ENCODE results near the gene YJEFN3. TPM values are rescaled to one million over a fixed set of nuclear protein-coding genes. Genes with fewer than 3 reads are reported as not detected.
A peak's percentile ranks its signal among the peaks of the same experiment; 100 is the strongest.

Gene YJEFN3
- total and polyA plus RNA-seq, 4 donors: 0.19 to 0.88 (median 0.63) TPM

DNA sequence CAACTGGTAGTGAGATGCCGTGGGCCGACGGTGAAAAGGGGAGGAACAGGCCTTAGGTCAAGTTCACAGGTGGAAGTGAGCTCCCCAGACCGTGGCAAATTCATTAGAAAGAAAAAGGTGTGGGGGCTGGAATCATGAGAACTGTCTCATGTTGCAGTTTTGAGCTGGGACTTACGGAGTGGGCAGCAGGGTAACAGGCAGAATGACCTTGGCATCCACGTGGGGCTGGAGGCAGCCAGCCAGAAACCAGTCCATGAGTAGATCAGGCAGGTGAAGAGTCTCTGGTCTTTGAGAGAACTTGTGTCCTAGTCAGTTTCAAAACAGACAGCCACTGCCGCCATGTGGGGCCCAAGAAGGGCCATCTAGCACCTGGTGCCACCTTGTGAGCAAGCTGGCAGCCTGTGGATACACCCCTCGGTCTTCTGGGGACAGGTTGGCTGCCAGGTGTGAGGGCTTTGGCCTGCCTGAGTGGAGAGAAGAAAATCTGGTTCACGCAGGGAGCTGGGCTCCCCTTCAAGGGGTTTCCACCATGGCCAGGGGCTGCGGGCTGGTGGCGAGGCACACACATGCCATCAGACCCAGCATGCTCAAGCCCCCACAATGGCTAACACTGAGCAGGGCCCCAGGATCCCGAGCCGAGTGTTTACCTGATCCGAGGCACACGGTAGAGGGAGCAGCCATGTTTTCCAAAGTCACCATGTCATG is 37.2 kb upstream of the YJEFN3 start:
- no peak overlapping the region for H3K9ac ChIP-seq (ENCODE audit: low read depth in 1 of 2, low read length in 2 of 2)

DNA sequence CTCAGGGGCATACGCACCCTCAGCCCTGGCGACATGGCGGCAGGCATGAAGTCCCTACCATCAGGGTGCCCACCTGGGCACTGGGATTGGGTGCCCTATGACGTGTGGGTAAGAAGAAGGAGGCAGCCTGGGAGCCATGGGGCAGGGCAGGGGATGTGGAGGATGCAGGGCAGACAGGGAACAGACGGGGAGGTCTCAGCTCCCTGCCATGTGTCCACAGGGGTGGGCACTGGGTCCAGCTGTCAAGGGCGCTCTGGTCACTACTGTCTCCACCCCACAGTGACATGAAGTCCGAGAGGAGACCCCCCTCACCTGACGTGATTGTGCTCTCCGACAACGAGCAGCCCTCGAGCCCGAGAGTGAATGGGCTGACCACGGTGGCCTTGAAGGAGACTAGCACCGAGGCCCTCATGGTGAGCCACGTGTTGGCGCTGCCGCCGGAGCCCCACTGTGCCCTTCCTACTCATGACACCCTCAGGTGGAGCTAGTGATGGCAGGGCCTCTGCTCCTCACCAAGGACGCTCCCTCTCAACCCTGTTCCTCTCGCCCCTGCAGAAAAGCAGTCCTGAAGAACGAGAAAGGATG is 36.6 kb upstream of the YJEFN3 start:
- Histone ChIP-seq H3K27me3 (ENCODE audit: control insufficient read depth in 4 of 4, insufficient read depth in 4 of 4, low read length in 3 of 4) (no peaks in the 10 kb centered on the region), H3K9me3 (ENCODE audit: control insufficient read depth in 4 of 4, low read length in 3 of 4) (no peaks in the 10 kb centered on the region), H3K36me3 (ENCODE audit: control insufficient read depth in 4 of 4, insufficient read depth in 3 of 4, low read depth in 1 of 4, low read length in 3 of 4) (peaks cover 2 to 31% (median 18%) of the 10 kb centered on the region in 4 donors), H3K27ac (ENCODE audit: low read depth in 1 of 2, low read length in 2 of 2) (no peak overlapping the region), H3K4me1 (ENCODE audit: control insufficient read depth in 4 of 4, insufficient read depth in 4 of 4, low read length in 3 of 4) (peaks cover 12 to 48% (median 40%) of the 10 kb centered on the region in 4 donors), H3K4me3 (ENCODE audit: low read depth in 1 of 3, low read length in 3 of 3) (no peak overlapping the region), H3K9ac (ENCODE audit: low read depth in 1 of 2, low read length in 2 of 2) (no peak overlapping the region)
- TF ChIP-seq EGR1 (IDR thresholded peaks at IDR 0.05; ENCODE audit: low read depth in 2 of 2): no peak
- TF ChIP-seq RAD21 (IDR thresholded peaks at IDR 0.05): no peak
- TF ChIP-seq RXRA (IDR thresholded peaks at IDR 0.05): no peak
- no peak for DNase-seq (ENCODE audit: low spot score)
- 94% methylated on average over 21 of the region's 21 CpGs for WGBS

More for the DNA sequence above, 37.2 kb upstream of the YJEFN3 start:
- no peak overlapping the region for H3K4me3 ChIP-seq (ENCODE audit: low read depth in 1 of 3, low read length in 3 of 3)
- peaks cover 14 to 55% (median 44%) of the 10 kb centered on the region in 4 donors for H3K4me1 ChIP-seq (ENCODE audit: control insufficient read depth in 4 of 4, insufficient read depth in 4 of 4, low read length in 3 of 4)
- H3K9me3 ChIP-seq (ENCODE audit: control insufficient read depth in 4 of 4, low read length in 3 of 4): no peaks in the 10 kb centered on the region
- peaks cover 2 to 25% (median 17%) of the 10 kb centered on the region in 4 donors for H3K36me3 ChIP-seq (ENCODE audit: control insufficient read depth in 4 of 4, insufficient read depth in 3 of 4, low read depth in 1 of 4, low read length in 3 of 4)
- WGBS: 84% methylated on average over 15 of the region's 15 CpGs
- DNase-seq (ENCODE audit: low spot score): no peak
- no peaks in the 10 kb centered on the region for H3K27me3 ChIP-seq (ENCODE audit: control insufficient read depth in 4 of 4, insufficient read depth in 4 of 4, low read length in 3 of 4)
- TF ChIP-seq, protein P1, sequence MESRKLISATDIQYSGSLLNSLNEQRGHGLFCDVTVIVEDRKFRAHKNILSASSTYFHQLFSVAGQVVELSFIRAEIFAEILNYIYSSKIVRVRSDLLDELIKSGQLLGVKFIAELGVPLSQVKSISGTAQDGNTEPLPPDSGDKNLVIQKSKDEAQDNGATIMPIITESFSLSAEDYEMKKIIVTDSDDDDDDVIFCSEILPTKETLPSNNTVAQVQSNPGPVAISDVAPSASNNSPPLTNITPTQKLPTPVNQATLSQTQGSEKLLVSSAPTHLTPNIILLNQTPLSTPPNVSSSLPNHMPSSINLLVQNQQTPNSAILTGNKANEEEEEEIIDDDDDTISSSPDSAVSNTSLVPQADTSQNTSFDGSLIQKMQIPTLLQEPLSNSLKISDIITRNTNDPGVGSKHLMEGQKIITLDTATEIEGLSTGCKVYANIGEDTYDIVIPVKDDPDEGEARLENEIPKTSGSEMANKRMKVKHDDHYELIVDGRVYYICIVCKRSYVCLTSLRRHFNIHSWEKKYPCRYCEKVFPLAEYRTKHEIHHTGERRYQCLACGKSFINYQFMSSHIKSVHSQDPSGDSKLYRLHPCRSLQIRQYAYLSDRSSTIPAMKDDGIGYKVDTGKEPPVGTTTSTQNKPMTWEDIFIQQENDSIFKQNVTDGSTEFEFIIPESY (IDR thresholded peaks at IDR 0.05): no peak
- no peak for TF ChIP-seq HNF4A (conservative IDR thresholded peaks at IDR 0.05)
- TF ChIP-seq JUND (IDR thresholded peaks at IDR 0.05): no peak
- H3K27ac ChIP-seq (ENCODE audit: low read depth in 1 of 2, low read length in 2 of 2): no peak overlapping the region

DNA sequence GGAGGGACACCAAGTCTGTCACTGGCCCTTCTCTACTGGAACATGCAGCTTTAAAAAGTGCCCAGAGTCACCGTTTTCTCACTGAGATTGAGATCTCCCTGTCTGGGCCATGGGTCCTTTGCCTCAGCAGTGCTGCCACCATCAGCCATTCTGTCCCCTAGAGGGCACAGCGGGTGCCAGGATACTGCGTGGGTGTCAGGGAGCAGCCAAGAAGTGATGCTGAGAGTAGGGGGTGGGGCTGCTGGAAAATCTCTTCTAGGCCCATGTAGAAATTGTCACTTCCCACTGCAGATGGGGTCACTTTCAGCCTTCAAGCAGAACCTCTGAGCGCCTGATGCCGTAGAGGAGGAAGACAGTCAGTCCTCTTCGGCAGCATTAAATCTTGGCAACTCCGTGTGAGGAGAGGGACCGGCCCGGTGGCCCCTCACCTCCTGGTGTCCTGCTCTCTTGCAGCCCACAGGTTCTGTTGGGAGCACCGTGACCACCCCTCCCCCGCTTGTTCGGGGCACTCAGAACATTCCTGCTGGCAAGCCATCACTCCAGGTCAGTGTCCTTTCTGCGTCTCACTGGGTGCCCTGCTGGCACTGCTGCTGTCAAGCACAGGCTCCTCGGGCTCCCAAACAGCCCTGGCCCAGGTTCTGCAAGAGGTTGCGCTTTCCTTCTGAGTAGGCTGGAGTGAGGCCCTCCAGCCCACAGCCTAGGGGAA is 34.7 kb upstream of the YJEFN3 start:
- no peaks in the 10 kb centered on the region for H3K27me3 ChIP-seq (ENCODE audit: control insufficient read depth in 4 of 4, insufficient read depth in 4 of 4, low read length in 3 of 4)
- no peak for DNase-seq (ENCODE audit: low spot score)
- peaks cover 0 to 32% (median 22%) of the 10 kb centered on the region in 4 donors for H3K4me1 ChIP-seq (ENCODE audit: control insufficient read depth in 4 of 4, insufficient read depth in 4 of 4, low read length in 3 of 4)
- H3K27ac ChIP-seq (ENCODE audit: low read depth in 1 of 2, low read length in 2 of 2): no peak overlapping the region
- peaks cover 6 to 47% (median 32%) of the 10 kb centered on the region in 4 donors for H3K36me3 ChIP-seq (ENCODE audit: control insufficient read depth in 4 of 4, insufficient read depth in 3 of 4, low read depth in 1 of 4, low read length in 3 of 4)
- no peak overlapping the region for H3K9ac ChIP-seq (ENCODE audit: low read depth in 1 of 2, low read length in 2 of 2)
- 70% methylated on average over 15 of the region's 15 CpGs for WGBS
- H3K4me3 ChIP-seq (ENCODE audit: low read depth in 1 of 3, low read length in 3 of 3): no peak overlapping the region
- TF ChIP-seq RXRA (IDR thresholded peaks at IDR 0.05): no peak
- TF ChIP-seq EGR1 (IDR thresholded peaks at IDR 0.05; ENCODE audit: low read depth in 2 of 2): peak in 1 of 2 donors; percentile 78
- TF ChIP-seq, protein P2, sequence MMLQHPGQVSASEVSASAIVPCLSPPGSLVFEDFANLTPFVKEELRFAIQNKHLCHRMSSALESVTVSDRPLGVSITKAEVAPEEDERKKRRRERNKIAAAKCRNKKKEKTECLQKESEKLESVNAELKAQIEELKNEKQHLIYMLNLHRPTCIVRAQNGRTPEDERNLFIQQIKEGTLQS (IDR thresholded peaks at IDR 0.05): no peak
- H3K9me3 ChIP-seq (ENCODE audit: control insufficient read depth in 4 of 4, low read length in 3 of 4): no peaks in the 10 kb centered on the region
